GM21515 (cell line): ENCODE data around the gene PPP1R13L.
"Not testable (repeated sequence)": the region's sequence is repeated elsewhere in the genome, so short reads cannot be mapped to it uniquely, and the experiment has no call there.

Experiments used
- ATAC-seq: cut with Tn5 transposase; IDR thresholded peaks from one replicate; pipeline ENCODE4 v1.9.1; 2021; ENCODE audit not compliant: unreplicated experiment

The PPP1R13L gene

DNA sequence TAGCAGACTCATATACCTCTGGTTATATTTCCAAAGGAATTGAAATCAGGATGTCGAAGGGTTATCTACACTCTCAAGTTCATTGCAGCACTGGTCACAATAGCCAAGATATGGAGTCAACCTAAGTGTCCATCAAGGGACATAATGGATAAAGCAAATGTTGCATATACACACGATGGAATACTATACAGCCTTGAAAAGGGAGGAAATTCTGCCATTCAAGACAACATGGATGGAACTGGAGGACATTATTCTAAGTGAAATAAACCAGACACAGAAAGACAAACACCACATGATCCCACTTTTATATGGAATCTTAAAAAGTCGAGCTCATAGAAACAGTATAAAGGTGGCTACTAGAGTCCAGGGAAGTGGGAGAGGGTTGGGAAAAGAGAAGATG, 32.5 kb upstream of the PPP1R13L start:
- ATAC-seq = no peak

DNA sequence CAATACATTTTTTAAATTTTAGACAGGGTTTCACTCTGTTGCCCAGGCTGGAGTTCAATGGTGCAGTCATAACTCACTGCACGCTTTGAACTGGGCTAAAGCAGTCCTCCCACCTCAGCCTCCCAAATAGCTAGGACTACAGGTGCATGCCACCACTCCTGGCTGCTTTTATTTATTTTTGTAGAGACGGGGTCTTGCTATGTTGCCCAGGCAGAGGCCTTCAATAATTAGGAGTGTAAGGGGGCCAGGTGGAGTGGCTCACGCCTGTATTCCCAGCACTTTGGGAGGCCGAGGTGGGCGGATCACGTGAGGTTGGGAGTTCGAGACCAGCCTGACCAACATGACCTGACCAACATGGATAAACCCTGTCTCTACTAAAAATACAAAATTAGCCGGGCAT, 27.7 kb upstream of the PPP1R13L start:
- ATAC-seq = not testable (repeated sequence)

- not testable (repeated sequence) for ATAC-seq
Measured at GRCh38 chr19:45431008-45431407, 26.1 kb upstream of the PPP1R13L start.

DNA sequence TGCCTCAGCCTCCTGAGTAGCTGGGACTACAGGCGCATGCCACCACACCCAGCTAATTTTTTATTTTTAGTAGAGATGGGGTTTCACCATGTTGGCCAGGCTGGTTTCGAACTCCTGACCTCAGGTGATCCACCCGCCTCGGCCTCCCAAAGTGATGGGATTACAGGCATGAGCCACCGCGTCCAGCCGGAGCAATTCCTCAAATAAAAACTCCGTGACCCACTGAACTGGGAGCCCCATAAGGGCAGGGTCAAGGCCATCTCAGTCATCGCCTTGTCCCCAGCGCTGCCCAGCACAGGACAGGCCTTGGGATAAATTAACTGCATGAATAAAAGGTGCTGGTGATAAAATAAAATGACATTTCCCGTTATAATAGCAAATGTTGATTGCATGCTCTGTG, 25.0 kb upstream of the PPP1R13L start:
- ATAC-seq = not testable (repeated sequence)

- no peak for ATAC-seq
Measured at GRCh38 chr19:45428384-45429231, 23.7 kb upstream of the PPP1R13L start.

DNA sequence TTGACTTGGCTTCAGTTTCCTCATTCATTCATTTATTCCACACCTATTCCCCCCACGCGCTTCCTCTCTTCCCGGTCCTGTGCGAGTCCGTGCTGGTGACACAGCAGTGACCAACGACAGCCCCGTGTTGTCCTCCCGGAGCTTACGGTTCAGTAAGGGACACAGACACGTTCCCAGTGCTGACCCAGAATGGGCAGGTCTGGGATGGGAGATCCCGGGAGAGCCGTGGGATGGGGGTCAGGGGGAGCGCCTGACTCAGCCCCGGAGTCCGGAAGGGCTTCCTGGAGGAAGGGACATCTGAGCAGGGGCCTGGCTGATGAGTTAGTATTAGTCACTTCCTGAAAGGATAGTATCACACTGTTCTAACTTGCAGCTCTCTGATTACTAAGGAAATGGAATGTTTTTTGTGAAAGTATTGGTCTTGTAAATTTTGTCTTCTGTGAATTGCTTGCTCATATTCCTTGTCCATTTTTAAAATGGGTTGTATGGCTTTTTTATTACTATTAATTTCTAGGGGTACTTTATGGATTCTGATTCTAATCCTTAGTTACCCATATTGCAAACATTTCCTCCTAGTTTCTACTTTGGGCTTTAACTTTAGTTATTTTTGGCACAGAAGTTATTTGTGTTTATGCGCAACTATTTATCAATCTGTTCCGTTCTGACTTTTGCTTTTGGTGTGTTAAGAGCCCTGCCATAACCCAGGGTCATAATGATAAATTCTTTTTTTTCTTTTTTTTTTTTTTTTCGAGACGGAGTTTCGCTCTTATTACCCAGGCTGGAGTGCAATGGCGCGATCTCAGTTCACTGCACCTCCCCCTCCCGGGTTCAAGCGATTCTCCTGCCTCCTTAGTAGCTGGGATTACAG, 19.6 kb upstream of the PPP1R13L start:
- ATAC-seq = no peak

GRCh38 chr19:45423589-45424190, 18.8 kb upstream of the PPP1R13L start, which contains the start of gene ERCC1:
ERCC1 (minus strand) TSS chr19:45423917; CDS start chr19:45423374, 543 bp downstream.
- ATAC-seq = peak; percentile 57

- ATAC-seq = no peak
Measured at GRCh38 chr19:45423033-45423588, 18.2 kb upstream of the PPP1R13L start.

DNA sequence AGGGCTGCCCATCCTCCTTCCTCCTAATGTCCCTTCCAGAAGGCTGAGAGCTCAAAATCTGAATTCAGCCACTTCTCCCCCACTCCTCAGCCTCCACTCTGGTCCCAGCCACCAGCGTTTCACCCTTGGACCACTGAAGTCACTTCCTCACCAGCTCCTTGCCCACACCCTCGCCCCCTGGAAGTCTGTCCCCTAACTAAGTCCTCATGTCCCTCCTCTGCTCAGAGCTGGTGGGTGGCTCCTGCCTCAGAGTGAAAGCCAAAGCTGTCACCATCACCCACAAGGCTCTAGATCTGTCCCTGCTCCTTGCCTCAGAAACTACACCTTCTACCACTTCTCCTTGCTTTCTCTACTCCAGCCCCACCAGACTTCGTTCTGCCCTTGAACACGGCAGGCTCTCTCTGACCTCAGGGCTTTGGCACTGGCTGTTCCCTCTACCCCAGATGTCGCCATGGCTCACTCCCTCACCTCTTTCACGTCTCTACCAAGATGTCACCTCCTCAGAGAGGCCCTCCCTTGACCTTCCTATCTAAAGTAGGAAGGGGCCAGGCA, 17.2 kb upstream of the PPP1R13L start:
- no peak for ATAC-seq

GRCh38 chr19:45420871-45421270, 16.0 kb upstream of the PPP1R13L start:
- ATAC-seq = no peak

DNA sequence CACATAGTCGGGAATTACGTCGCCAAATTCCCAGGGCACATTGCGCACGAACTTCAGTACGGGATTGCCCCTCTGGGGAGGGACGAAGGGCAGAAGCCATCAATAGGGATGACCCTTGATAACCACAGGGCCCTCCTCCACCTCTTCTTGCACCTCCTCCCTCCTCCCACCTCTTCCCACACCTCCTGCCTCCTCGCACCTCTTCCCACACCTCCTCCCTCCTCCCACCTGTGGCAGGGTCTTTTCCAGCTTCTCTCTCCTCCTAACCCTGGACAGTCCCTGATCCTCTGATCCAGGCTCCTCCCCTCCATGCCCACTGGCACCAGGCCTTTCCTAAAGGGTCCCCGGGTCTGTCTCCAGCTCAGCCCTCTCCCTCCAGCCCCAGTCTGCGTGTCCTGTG, 15.5 kb upstream of the PPP1R13L start:
- no peak for ATAC-seq

- ATAC-seq = no peak
Measured at GRCh38 chr19:45419895-45420294, 15.0 kb upstream of the PPP1R13L start.

DNA sequence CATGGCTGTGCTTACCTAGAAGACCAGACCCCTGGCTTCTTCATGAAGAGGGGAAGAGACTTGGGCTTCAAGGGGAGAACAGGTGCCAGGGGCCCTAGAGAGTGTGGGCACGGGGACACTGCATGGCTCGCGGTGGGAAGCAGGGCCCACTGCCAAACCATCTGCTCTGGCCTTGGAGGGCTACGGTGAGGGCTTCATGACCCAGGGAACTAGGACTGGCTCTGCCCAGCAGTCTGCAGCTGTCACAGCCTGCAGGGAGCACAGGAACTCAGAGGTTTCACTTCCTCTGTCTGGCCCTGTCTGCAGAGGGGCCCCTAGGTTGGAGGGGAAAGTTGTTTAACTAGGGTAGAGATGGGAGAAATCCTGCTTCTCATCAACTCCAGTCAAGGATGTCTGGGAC, 14.5 kb upstream of the PPP1R13L start:
- ATAC-seq = peak; percentile 53

DNA sequence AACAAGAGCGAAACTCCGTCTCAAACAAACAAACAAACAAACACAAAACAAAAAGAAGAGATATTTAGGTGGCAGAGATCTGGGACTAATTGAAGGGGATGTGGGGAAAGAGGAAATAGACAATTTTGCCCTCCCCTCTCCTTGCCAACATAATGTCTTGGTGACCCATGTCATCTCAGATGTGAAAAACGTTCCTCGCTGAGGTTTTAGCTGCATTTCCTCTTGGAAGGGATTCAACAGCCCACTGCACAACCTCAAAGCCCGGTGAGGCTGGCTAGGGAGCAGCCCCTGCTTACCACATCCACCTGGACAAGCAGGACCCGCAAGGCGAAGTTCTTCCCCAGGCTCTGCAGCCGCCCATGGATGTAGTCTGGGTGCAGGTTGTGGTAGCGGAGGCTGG, 13.9 kb upstream of the PPP1R13L start:
- no peak for ATAC-seq

DNA sequence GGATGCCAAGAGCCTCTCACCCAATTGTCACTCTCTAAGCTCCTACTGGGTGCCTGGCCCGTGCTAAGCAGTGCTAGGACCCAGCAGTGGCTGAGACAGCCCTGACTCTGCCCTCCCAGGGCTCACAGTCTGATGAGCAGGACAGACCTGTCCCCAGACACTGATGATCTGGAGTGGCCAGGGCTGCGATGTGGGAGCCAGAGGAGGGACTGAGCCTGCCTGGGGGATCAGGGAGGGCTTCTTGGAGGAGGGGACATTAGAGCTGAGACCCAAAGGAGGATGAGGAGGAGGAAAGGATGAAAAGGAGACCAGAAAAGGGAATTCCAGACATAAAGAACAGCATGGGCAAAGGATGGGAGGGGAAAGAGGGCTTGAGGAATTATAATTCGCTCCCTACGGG, 12.3 kb upstream of the PPP1R13L start:
- ATAC-seq = no peak

DNA sequence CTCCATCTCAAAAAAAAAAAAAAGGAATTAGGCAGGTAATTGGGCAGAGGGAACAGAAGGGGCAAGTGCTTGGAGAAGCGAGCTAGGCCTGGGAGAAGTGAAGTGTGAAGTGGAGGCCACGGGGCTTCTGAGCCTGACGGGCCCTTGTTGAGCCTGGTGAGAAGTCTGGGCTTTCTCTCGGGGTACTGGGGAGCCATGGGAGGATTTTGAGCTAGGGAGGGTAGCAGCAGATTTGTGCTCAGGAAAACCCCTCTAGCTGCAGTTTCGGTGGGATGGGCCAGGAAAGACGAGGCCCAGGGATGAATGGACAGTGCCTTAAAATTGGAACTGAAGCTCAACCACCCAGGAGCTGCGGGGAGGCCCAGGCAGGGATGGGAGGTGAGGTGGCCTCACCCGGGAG, 9.6 kb upstream of the PPP1R13L start:
- ATAC-seq = no peak

GRCh38 chr19:45413497-45413896, 8.6 kb upstream of the PPP1R13L start:
- ATAC-seq = no peak

- ATAC-seq = not testable (repeated sequence)
Measured at GRCh38 chr19:45410330-45410729, 5.5 kb upstream of the PPP1R13L start.

DNA sequence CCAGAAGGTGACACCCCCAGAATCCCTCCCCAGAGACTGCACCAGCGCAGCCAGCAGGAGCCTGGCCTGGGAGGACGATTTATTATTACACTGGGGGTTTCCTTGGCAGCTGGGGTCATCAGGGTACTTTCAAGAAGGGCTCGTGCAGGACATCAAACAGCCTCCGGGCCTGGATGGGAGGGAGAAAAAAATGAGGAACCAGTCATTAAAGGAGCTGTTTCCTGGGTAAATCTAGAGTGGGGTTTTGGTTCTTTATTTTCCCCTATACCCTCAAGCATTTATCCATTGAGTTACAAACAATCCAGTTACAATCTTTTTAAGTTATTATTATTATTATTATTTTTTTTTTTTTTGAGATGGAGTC, 4.7 kb upstream of the PPP1R13L start:
- no peak for ATAC-seq

GRCh38 chr19:45408830-45409556, 4.1 kb upstream of the PPP1R13L start:
- no peak for ATAC-seq
